GM12892 (cell line): Measurements from ENCODE around the gene ZNF773.
"Not testable (repeated sequence)": the region's sequence is repeated elsewhere in the genome, so short reads cannot be mapped to it uniquely, and the experiment has no call there.

ENCODE experiments used
- DNase-seq: peaks from one replicate; pipeline ENCODE4 v3.0.0; 2011; ENCODE audit not compliant: insufficient read length
- FAIRE-seq: peaks from 2 replicates; lab custom pipeline; 2011; peaks lifted over from hg19 to GRCh38; lab: Jason Lieb, UNC
- POLR2A ChIP-seq: IDR thresholded peaks from 2 replicates; pipeline ENCODE4 v1.6.1; 2011; ENCODE audit warnings: low read depth, low read length, control low read depth
- POLR2AphosphoS5 ChIP-seq: IDR thresholded peaks from 2 replicates; pipeline ENCODE4 v1.6.1; 2011; ENCODE audit warnings: low read depth, low read length, control low read depth
- TAF1 ChIP-seq: IDR thresholded peaks from 2 replicates; pipeline ENCODE4 v1.6.1; 2011; ENCODE audit warnings: low read depth, mild to moderate bottlenecking, control low read depth, low read length, borderline replicate concordance

ZNF773 gene

DNA sequence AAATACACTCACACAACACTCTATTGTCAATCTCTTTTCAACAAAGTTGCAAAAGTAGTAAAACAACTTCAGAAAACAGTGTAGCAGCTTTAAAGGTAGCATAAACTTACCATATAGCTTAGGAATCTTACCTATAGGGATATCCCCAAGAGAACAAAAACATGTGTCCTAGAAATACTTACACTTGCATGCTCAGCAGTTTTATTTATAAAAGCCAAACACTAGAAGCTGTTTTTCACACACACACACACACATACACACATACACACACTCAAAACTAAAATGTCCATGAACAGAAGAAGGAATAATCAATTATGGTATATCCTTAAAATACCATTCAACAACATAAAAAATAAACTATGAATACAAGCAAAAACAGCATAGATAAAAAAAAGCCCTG, 11.7 kb downstream of the ZNF773 start:
- FAIRE-seq, result no peak
- TF ChIP-seq TAF1 (no peak), POLR2A (no peak), POLR2AphosphoS5 (no peak)
- DNase-seq, result no peak

DNA sequence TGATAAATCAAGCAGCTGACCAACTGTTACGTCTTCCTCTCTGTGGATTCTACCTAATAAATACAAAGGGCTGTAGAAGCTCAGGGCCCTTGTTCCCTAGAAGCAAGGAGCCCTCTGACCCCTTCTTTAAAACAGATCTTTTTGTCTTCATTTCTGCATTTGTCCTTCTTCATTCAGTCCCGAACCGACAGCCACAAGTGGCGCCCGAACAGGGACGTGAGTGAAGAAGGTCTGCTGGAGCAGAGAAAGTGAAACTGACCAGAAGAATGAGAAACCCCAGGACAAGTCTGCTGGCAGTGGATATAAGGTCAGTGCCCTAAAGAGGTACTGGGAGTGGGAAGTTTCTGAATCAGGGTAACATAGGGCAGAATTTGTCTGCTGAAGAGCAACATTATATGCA, 13.1 kb downstream of the ZNF773 start:
- FAIRE-seq (no peak), DNase-seq (no peak)
- TF ChIP-seq TAF1, result no peak
- TF ChIP-seq POLR2AphosphoS5, result no peak
- no peak for TF ChIP-seq POLR2A

DNA sequence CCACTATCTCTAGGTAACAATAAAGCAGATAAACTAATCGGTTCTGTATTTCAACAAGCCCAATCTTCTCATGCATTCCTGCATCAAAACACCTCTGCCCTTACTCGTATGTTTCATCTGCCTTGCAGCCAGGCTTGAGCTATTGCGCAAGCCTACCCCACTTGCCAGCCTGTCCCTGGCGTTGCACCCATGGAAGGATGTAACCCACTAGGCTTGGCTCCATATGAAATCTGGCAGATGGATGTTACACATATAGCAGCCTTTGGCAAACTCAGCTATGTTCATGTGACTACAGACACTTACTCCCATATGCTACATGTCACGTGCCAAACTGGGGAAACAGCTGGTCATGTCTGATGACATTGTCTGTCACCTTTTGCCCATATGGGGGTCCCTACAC, 15.5 kb downstream of the ZNF773 start:
- FAIRE-seq (no peak), DNase-seq (no peak)
- TF ChIP-seq POLR2A (no peak), POLR2AphosphoS5 (no peak), TAF1 (no peak)

DNA sequence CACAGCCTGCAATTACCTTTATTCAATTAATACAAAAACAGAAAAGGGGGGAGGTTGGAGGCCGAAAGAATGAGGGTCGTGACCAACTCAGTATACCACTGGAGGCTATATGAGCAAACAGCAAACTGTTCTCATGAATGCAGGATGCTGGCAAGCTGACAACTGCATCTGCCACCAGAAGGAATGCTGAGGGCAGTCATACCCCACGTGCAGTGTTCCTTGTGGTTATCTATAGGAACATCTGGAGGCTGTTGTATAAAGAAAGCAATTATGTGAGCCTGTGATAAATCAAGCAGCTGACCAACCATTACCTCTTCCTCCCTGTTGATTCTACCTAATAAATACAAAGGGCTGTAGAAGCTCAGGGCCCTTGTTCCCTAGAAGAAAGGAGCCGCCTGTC, 18.3 kb downstream of the ZNF773 start:
- FAIRE-seq, result not testable (repeated sequence)

DNA sequence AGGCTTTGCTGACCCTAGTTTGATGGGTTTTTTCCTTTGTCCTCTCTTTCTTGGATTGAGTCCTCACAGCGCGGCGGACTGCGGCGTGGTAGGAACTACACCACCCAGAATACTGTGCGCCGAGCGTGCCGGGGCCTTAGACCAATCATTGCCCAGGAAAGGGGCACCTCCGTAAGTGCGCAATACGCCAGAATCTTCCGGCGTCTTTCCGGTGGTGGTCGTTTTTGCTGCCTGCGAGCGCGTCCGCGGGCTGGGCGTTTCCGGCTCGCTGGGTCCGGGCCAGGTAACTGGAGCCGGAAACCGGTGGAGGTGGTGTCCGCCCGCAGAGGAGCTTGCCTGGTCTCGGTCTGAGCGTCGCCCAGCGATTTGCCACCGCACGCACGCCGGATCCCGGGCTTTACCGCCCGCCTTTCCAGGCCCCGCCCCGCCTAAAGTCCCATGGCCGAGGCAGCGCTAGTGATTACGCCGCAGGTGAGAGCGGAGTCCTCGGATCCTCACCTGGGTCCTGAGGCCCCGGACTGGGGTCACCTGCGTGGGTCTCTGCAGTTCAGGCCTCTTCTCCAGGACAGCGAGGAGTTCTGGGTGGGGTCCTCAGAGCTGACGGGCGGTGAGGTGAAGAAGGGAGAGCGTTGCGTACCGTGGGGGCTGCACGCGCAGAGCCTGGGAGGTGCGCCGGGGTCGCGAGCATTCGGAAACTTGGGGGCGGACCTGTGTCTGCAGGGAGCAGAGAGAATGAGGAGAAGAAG, 27.6 kb downstream of the ZNF773 start, which contains the start of gene ZNF549:
ZNF549 (plus strand) TSS at position 221 of the 746 bp plus-strand sequence; CDS start at position 439, 218 bp downstream.
- TF ChIP-seq TAF1 (peak; percentile 46; the same call in 1 of the 2 replicates), POLR2AphosphoS5 (peak; percentile 70), POLR2A (peak; percentile 80; the same call in 1 of the 2 replicates)
- peak; percentile 88 for FAIRE-seq
- peak; percentile 75 for DNase-seq

More for the DNA sequence above, 18.3 kb downstream of the ZNF773 start:
- DNase-seq, result not testable (repeated sequence)

DNA sequence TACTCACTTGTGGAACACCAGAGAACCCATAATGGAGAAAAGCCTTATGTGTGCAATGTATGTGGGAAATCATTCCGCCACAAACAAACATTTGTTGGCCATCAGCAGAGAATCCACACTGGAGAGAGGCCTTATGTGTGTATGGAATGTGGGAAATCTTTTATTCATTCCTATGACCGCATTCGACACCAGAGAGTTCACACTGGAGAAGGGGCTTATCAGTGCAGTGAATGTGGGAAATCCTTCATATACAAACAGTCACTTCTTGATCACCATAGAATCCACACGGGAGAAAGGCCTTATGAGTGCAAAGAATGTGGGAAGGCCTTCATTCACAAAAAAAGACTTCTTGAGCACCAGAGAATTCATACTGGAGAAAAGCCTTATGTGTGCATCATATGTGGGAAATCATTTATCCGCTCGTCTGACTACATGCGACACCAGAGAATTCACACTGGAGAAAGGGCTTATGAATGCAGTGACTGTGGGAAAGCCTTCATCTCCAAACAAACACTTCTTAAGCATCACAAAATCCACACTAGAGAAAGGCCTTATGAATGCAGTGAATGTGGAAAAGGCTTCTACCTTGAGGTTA, 38.3 kb downstream of the ZNF773 start:
- TF ChIP-seq TAF1 (no peak), POLR2A (no peak), POLR2AphosphoS5 (no peak)
- FAIRE-seq, result no peak
- DNase-seq, result no peak

DNA sequence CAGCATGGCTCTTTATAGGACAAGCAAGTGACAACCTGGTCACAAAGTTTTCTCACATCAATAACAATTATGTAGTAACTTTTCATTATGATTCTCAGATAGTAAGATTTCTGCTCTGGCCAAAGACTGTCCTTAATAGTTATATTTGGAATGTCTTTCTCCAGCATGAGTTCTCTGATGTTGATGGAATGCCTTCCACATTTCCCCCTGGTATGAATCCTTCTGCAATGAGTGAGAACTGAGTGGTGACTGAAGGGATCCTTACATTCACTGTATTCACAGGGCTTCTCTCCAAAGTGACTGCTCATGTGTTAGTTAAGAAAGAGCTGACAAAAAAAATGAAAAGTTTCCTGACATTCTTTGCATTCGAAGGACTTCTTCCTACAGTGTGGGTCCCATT, 46.8 kb downstream of the ZNF773 start:
- FAIRE-seq, result no peak
- no peak for TF ChIP-seq POLR2A

DNA sequence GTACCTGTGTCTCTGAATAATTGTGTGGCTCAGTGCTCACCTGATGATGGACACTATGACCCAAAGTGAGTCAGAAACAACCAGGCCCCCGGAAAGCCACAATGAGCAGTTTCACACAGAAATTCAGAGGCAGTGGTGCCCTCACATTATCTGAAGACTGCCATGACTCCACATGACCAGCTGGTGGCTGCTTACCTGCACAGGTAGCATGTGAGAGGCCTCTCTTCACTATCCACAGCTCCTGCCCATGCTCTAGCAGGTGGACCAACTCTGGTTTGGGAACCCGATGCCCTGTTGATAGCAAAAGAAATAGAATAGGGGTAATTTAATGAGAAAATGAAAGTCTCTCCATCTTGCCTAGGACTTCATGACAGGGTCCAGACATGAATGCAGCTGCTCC, 52.7 kb downstream of the ZNF773 start:
- FAIRE-seq (no peak), DNase-seq (no peak)
- no peak for TF ChIP-seq POLR2A
- TF ChIP-seq POLR2AphosphoS5, result no peak
- no peak for TF ChIP-seq TAF1

More for the DNA sequence above, 46.8 kb downstream of the ZNF773 start:
- no peak for DNase-seq

DNA sequence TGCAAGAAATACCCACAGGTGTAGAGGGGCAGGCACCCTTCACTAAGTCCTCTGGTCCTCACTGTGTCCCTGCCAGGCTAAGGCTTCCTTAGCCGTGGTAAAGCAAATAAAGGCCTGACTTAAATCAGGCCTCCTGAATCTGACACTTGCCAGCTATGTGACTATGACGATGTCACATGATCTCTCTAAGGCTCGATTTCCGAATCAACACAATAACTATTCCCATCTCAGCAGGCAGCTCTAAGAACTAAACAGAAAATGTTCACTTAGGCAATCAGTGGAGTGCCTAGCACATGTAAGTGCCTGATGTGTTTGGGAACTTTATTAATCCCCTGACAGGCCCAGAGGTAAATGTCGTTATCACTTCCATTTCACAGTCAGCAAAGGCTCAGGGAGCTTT, 57.9 kb downstream of the ZNF773 start:
- DNase-seq (no peak), FAIRE-seq (no peak)
- TF ChIP-seq TAF1 (no peak), POLR2A (no peak), POLR2AphosphoS5 (no peak)
